Measurements from ENCODE around the gene NUMBL. TPM values are rescaled to one million over a fixed set of nuclear protein-coding genes. Genes with fewer than 3 reads are reported as not detected.
A peak's percentile ranks its signal among the peaks of the same experiment; 100 is the strongest.

NUMBL gene
- total and polyA plus RNA-seq, 9 donors = 14.6 to 39.5 (median 32.7) TPM

- WGBS (ENCODE audit: insufficient coverage) = 0% methylated on average over 19 of the region's 20 CpGs
- DNase-seq = peak; percentile 46
- Histone ChIP-seq H3K27ac (ENCODE audit: low read length) (peak overlapping the region; percentile 100), H3K9me3 (replicated peaks; ENCODE audit: control insufficient read depth, low read depth, low read length) (no peaks in the 10 kb centered on the region), H3K36me3 (ENCODE audit: control insufficient read depth, insufficient read depth, low read length) (peaks cover 10% of the 10 kb centered on the region), H3K4me3 (ENCODE audit: low read length) (peak overlapping the region; percentile 71), H3K27me3 (ENCODE audit: control insufficient read depth, insufficient read depth, low read length) (no peaks in the 10 kb centered on the region), H3K4me1 (ENCODE audit: control insufficient read depth, insufficient read depth, low read length) (peaks cover 58% of the 10 kb centered on the region)
These were observed 27.0 kb upstream of the NUMBL start for GRCh38 chr19:40717325-40717879.

DNA sequence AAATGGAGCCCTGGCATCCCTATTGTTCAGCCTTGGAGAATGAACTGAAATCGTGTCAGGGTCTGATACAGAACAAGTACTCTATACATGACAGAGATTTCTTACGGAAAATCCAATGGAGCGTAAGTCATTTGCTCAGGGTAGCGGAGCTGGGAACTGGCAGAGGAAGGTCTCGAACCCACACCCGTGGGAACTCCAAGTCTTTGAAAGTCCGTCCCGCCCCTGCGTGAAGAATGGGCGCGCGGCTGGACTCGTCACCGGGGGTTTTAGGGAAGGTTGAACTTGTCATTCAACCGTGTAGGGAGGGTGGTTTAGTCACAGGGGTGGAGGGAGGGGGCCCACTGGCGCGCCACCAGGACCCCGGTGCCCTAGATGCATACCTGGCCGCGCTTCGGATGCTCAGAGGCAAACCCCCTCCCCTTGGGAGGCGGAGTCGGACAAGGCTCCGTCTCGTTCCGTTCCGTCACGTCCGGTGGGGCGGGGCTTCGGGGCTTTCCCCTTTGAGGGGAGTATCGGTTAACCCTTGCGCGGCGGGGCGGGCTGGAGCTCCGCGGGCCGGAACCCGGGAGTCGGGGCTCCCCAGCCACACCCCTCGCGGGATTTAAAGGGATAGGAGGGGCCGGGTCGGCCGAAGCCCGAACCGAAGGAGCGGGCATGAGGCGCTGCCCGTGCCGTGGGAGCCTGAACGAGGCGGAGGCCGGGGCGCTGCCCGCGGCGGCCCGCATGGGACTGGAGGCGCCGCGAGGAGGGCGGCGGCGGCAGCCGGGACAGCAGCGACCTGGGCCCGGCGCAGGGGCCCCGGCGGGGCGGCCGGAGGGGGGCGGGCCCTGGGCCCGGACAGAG, 26.3 kb upstream of the NUMBL start, which contains the start of the genes COQ8B and ITPKC:
COQ8B (minus strand) TSS at position 405 of the 843 bp plus-strand sequence. CDS start 2,254 bp downstream, outside the sequence.
ITPKC (plus strand) TSS at position 631 of the 843 bp plus-strand sequence; CDS start at position 655, 24 bp downstream.
- Histone ChIP-seq H3K27ac (ENCODE audit: low read length) (peak within 1 kb of the TSS; percentile 100), H3K4me1 (ENCODE audit: control insufficient read depth, insufficient read depth, low read length) (peaks cover 58% of the 10 kb centered on the region), H3K36me3 (ENCODE audit: control insufficient read depth, insufficient read depth, low read length) (peaks cover 8% of the 10 kb centered on the region), H3K9me3 (replicated peaks; ENCODE audit: control insufficient read depth, low read depth, low read length) (no peaks in the 10 kb centered on the region), H3K4me3 (ENCODE audit: low read length) (peak within 1 kb of the TSS; percentile 71), H3K27me3 (ENCODE audit: control insufficient read depth, insufficient read depth, low read length) (no peaks in the 10 kb centered on the region)
- peak; percentile 100 for DNase-seq
- WGBS (ENCODE audit: insufficient coverage) = under 1% methylated on average over 62 of the region's 76 CpGs

GRCh38 chr19:40716031-40716481, 25.6 kb upstream of the NUMBL start:
- Histone ChIP-seq H3K9me3 (replicated peaks; ENCODE audit: control insufficient read depth, low read depth, low read length) (no peaks in the 10 kb centered on the region), H3K36me3 (ENCODE audit: control insufficient read depth, insufficient read depth, low read length) (peaks cover 13% of the 10 kb centered on the region), H3K27ac (ENCODE audit: low read length) (peak overlapping the region; percentile 100), H3K4me3 (ENCODE audit: low read length) (peak overlapping the region; percentile 71), H3K27me3 (ENCODE audit: control insufficient read depth, insufficient read depth, low read length) (no peaks in the 10 kb centered on the region), H3K4me1 (ENCODE audit: control insufficient read depth, insufficient read depth, low read length) (peaks cover 58% of the 10 kb centered on the region)
- WGBS (ENCODE audit: insufficient coverage) = 7% methylated on average over 5 of the region's 8 CpGs
- no peak for DNase-seq

GRCh38 chr19:40714441-40715299, 24.2 kb upstream of the NUMBL start:
- Histone ChIP-seq H3K9me3 (replicated peaks; ENCODE audit: control insufficient read depth, low read depth, low read length) (no peaks in the 10 kb centered on the region), H3K27ac (ENCODE audit: low read length) (peak overlapping the region; percentile 100), H3K4me1 (ENCODE audit: control insufficient read depth, insufficient read depth, low read length) (peaks cover 48% of the 10 kb centered on the region), H3K27me3 (ENCODE audit: control insufficient read depth, insufficient read depth, low read length) (no peaks in the 10 kb centered on the region), H3K4me3 (ENCODE audit: low read length) (peak overlapping the region; percentile 71), H3K36me3 (ENCODE audit: control insufficient read depth, insufficient read depth, low read length) (peaks cover 20% of the 10 kb centered on the region)
- peak; percentile 99 for DNase-seq
- under 1% methylated on average over 25 of the region's 31 CpGs for WGBS (ENCODE audit: insufficient coverage)

DNA sequence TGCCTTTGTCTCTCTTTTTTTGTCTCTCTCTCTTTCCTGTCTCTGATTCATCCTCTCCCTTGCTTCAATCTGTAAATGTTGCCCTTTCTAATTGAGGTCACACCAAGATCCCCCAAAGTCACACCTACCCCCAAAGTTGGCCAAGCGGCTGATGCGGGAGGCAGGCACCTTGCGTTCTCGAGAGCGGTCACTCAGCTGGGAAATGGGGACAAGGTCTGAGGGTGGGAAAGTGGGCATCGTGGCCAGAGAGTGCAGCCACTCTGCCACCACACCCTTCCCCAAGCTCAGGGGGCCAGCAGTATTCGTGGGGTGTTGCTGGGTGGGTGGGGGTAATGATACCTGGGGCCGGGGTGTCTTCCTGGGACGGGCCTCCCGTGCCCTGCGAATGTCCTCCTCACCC, 23.5 kb upstream of the NUMBL start:
- Histone ChIP-seq H3K27me3 (ENCODE audit: control insufficient read depth, insufficient read depth, low read length) (no peaks in the 10 kb centered on the region), H3K27ac (ENCODE audit: low read length) (peak overlapping the region; percentile 92), H3K9me3 (replicated peaks; ENCODE audit: control insufficient read depth, low read depth, low read length) (no peaks in the 10 kb centered on the region), H3K4me3 (ENCODE audit: low read length) (no peak overlapping the region), H3K36me3 (ENCODE audit: control insufficient read depth, insufficient read depth, low read length) (peaks cover 21% of the 10 kb centered on the region), H3K4me1 (ENCODE audit: control insufficient read depth, insufficient read depth, low read length) (peaks cover 41% of the 10 kb centered on the region)
- WGBS (ENCODE audit: insufficient coverage) = no CpG with 5 or more reads among the region's 11 CpGs
- no peak for DNase-seq

- DNase-seq = no peak
- peaks cover 41% of the 10 kb centered on the region for H3K36me3 ChIP-seq (ENCODE audit: control insufficient read depth, insufficient read depth, low read length)
- no peaks in the 10 kb centered on the region for H3K27me3 ChIP-seq (ENCODE audit: control insufficient read depth, insufficient read depth, low read length)
- H3K4me1 ChIP-seq (ENCODE audit: control insufficient read depth, insufficient read depth, low read length) = peaks cover 25% of the 10 kb centered on the region
- H3K27ac ChIP-seq (ENCODE audit: low read length) = no peak overlapping the region
- WGBS (ENCODE audit: insufficient coverage) = 79% methylated on average over 4 of the region's 5 CpGs
- H3K9me3 ChIP-seq (replicated peaks; ENCODE audit: control insufficient read depth, low read depth, low read length) = no peaks in the 10 kb centered on the region
- H3K4me3 ChIP-seq (ENCODE audit: low read length) = no peak overlapping the region
These were observed 19.4 kb upstream of the NUMBL start for GRCh38 chr19:40709817-40710216.

DNA sequence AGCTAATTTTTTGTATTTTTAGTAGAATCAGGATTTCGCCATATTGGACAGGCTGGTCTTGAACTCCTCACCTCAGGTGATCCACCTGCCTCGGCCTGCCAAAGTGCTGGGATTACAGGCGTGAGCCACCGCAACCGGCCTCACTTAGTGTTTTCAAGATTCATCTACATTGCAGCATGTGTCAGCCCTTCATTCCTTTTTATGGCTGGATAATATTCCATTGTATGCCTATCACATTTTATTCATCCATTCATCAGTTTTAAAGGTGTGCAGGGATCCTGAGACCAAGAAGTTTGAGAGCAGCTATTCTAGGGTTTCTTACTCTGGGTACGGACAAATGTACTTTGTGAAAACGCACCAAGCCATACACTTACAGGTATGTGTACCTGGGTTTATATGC, 17.2 kb upstream of the NUMBL start:
- DNase-seq = no peak
- no peak overlapping the region for H3K27ac ChIP-seq (ENCODE audit: low read length)
- H3K27me3 ChIP-seq (ENCODE audit: control insufficient read depth, insufficient read depth, low read length) = no peaks in the 10 kb centered on the region
- no peak overlapping the region for H3K4me3 ChIP-seq (ENCODE audit: low read length)
- peaks cover 58% of the 10 kb centered on the region for H3K36me3 ChIP-seq (ENCODE audit: control insufficient read depth, insufficient read depth, low read length)
- peaks cover 16% of the 10 kb centered on the region for H3K4me1 ChIP-seq (ENCODE audit: control insufficient read depth, insufficient read depth, low read length)
- WGBS (ENCODE audit: insufficient coverage) = 100% methylated on average over 2 of the region's 7 CpGs
- no peaks in the 10 kb centered on the region for H3K9me3 ChIP-seq (replicated peaks; ENCODE audit: control insufficient read depth, low read depth, low read length)

DNA sequence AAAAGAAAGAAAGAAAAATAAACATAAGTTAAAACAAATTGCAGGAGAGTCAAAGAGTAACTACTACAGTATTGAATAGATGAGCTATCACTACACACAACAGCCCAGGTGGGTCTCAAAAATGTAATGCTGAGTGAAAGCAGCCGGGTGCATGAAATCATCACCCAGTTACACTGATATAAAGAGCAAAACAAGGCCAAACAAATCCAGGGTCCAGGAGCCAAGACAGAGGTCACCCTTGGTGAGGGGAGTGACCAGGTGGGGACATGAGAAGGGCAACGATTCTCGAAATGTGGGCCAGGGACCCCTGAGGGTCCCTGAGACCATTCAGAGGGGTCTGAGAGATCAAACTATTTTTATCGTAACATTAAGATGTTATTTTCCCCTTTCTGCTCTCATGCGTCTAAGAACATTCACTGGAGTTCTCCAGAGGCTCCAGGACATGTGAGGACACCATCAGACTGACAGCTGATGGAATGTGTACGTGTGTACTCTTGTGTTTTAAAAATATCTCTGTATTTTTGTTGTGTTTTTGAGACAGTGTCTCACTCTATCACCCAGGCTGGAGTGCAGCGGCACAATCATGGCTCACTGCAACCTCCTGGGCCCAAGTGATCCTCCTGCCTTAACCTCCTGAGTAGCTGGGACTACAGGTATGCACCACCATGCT, 15.6 kb upstream of the NUMBL start:
- no peaks in the 10 kb centered on the region for H3K27me3 ChIP-seq (ENCODE audit: control insufficient read depth, insufficient read depth, low read length)
- WGBS (ENCODE audit: insufficient coverage) = 90% methylated on average over 3 of the region's 7 CpGs
- H3K4me1 ChIP-seq (ENCODE audit: control insufficient read depth, insufficient read depth, low read length) = peaks cover 16% of the 10 kb centered on the region
- DNase-seq = no peak
- H3K36me3 ChIP-seq (ENCODE audit: control insufficient read depth, insufficient read depth, low read length) = peaks cover 65% of the 10 kb centered on the region
- H3K4me3 ChIP-seq (ENCODE audit: low read length) = no peak overlapping the region
- no peaks in the 10 kb centered on the region for H3K9me3 ChIP-seq (replicated peaks; ENCODE audit: control insufficient read depth, low read depth, low read length)
- H3K27ac ChIP-seq (ENCODE audit: low read length) = no peak overlapping the region

DNA sequence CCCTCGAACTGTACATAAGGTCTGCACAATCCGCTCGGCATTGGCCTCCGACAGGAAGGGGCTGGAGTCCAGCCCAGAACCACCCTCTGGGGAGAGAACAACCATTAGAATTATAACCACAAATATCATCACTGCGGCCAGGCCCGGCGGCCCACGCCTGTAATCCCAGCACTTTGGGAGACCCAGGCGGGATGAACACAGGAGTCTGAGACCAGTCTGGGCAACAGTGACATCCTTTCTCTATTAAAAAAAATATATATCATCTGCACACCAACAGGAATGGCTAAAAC, 14.9 kb upstream of the NUMBL start:
- DNase-seq = peak; percentile 82
- Histone ChIP-seq H3K27ac (ENCODE audit: low read length) (peak overlapping the region; percentile 38), H3K4me3 (ENCODE audit: low read length) (no peak overlapping the region), H3K36me3 (ENCODE audit: control insufficient read depth, insufficient read depth, low read length) (peaks cover 65% of the 10 kb centered on the region), H3K4me1 (ENCODE audit: control insufficient read depth, insufficient read depth, low read length) (peaks cover 16% of the 10 kb centered on the region), H3K27me3 (ENCODE audit: control insufficient read depth, insufficient read depth, low read length) (no peaks in the 10 kb centered on the region), H3K9me3 (replicated peaks; ENCODE audit: control insufficient read depth, low read depth, low read length) (no peaks in the 10 kb centered on the region)
- WGBS (ENCODE audit: insufficient coverage) = 19% methylated on average over 7 of the region's 9 CpGs
